NCI-H774 (cell line): Measurements from ENCODE around the gene RGS16.

Experiments
- DNase-seq: peaks from one replicate; lab custom pipeline; 2025; lab: John Stamatoyannopoulos, UW

Gene RGS16

GRCh38 chr1:182608845-182609610, 4.8 kb upstream of the RGS16 start:
- no peak for DNase-seq

GRCh38 chr1:182608236-182608635, 4.0 kb upstream of the RGS16 start:
- DNase-seq = no peak

GRCh38 chr1:182607566-182607965, 3.4 kb upstream of the RGS16 start:
- DNase-seq = no peak

- peak; percentile 57 for DNase-seq
These were observed 479 bp downstream of the RGS16 start for GRCh38 chr1:182603646-182604174.

- DNase-seq = no peak
These were observed 1.1 kb downstream of the RGS16 start for GRCh38 chr1:182602935-182603645.

- DNase-seq = no peak
These were observed 2.3 kb downstream of the RGS16 start for GRCh38 chr1:182601913-182602312.

GRCh38 chr1:182601416-182601786, 2.8 kb downstream of the RGS16 start:
- DNase-seq = peak; percentile 87

- DNase-seq = no peak
These were observed 3.3 kb downstream of the RGS16 start for GRCh38 chr1:182600745-182601415.

- DNase-seq = no peak
These were observed 4.0 kb downstream of the RGS16 start for GRCh38 chr1:182600036-182600713.

GRCh38 chr1:182599339-182599738, 4.8 kb downstream of the RGS16 start:
- no peak for DNase-seq

- DNase-seq = no peak
These were observed 5.9 kb downstream of the RGS16 start for GRCh38 chr1:182598296-182598695.

GRCh38 chr1:182596934-182597333, 7.3 kb downstream of the RGS16 start:
- DNase-seq = no peak

GRCh38 chr1:182595641-182596240, 8.4 kb downstream of the RGS16 start:
- DNase-seq = peak; percentile 48

- no peak for DNase-seq
These were observed 14.3 kb downstream of the RGS16 start for GRCh38 chr1:182589931-182590330.

- DNase-seq = no peak
These were observed 14.7 kb downstream of the RGS16 start for GRCh38 chr1:182589520-182589919.

GRCh38 chr1:182588500-182589396, 15.4 kb downstream of the RGS16 start, which contains the start of gene RNASEL:
TSS of gene RNASEL (minus strand) at chr1:182589256. CDS start at chr1:182586806, 2,450 bp downstream.
- peak; percentile 36 for DNase-seq

GRCh38 chr1:182587666-182588499, 16.3 kb downstream of the RGS16 start:
- no peak for DNase-seq

- no peak for DNase-seq
These were observed 17.1 kb downstream of the RGS16 start for GRCh38 chr1:182587093-182587492.

- no peak for DNase-seq
These were observed 17.8 kb downstream of the RGS16 start for GRCh38 chr1:182586380-182586779.

GRCh38 chr1:182584746-182585145, 19.4 kb downstream of the RGS16 start:
- no peak for DNase-seq
